Heart left ventricle (tissue), 13 donors: ENCODE measurements around the gene HOMER1.

ENCODE experiments used
- CTCF ChIP-seq, 12 donors: fragments of 200-600 bp; sonication (generic) in 4 of 12; IDR thresholded peaks; one replicate each; pipeline versions ENCODE4 v1.5.0 to v1.8.0; 2018 to 2022; ENCODE audit warnings: antibody characterized with exemption in 12 of 12, mild to moderate bottlenecking in 5 of 12
- POLR2A ChIP-seq, 2 donors: fragments of 450-650 bp; IDR thresholded peaks; one replicate each; pipeline ENCODE4 v1.6.1; 2017; ENCODE audit warnings: antibody characterized with exemption in 2 of 2, mild to moderate bottlenecking in 2 of 2, moderate library complexity in 2 of 2
- donor health status: ischemic (EF 13 %, LVEDD 7.1; RV severe dilation, severe dysfunction).
- donor health status: DM: no; HTN: yes; CAD: no.
- donor health status: DM: no; HTN: no; CAD: no.
- donor health status: ischemic (EF 25% LVEDD 6.9; RV normal size, moderate dysfunction).
- donor health status: ischemic (EF 25% LVEDD 5.7; RV mildly dilated, moderate dysfunction).
- donor health status: ischemic (EF 35%, LVEDD 5.7; RV mildly dilated, moderate dysfunction).
- donor health status: nonischemic (EF 11% LVEDD 7.7; RV severe dilation, severe dysfunction).
- donor health status: DM: yes; HTN: yes; CAD: no.
- donor health status: PGD.
- donor health status: ischemic (EF 29% LVEDD 5.4; RV normal size, mild dysfunction).
- donor health status: nonischemic (EF 23%, LVEDD 6.1; RV moderate dilation, normal function).

GRCh38 chr5:79454043-79454442 is 59.9 kb downstream of the HOMER1 start:
- TF ChIP-seq CTCF (IDR thresholded peaks at IDR 0.05) = no peak
- no peak for TF ChIP-seq POLR2A (IDR thresholded peaks at IDR 0.05)
